KMS-11 (cell line): Measurements from ENCODE around the gene STK32C.

ENCODE experiments used
- H2AFZ ChIP-seq: fragments of 200-600 bp; sonication (generic); 2 replicates; pipeline ENCODE4 v1.6.1; 2016; ENCODE audit warnings: antibody characterized with exemption, mixed run types, low read depth
- H3K27ac ChIP-seq: fragments of 200-600 bp; sonication (generic); 2 replicates; pipeline ENCODE4 v1.6.1; 2016; ENCODE audit warnings: mild to moderate bottlenecking, mixed run types
- H3K27me3 ChIP-seq: fragments of 200-600 bp; sonication (generic); 2 replicates; pipeline ENCODE4 v1.6.1; 2017; ENCODE audit warnings: mild to moderate bottlenecking, low read depth, mixed run types, moderate library complexity; ENCODE audit not compliant: insufficient read depth
- H3K36me3 ChIP-seq: fragments of 200-600 bp; sonication (generic); 2 replicates; pipeline ENCODE4 v1.6.1; 2017; ENCODE audit warnings: mild to moderate bottlenecking, mixed run types; ENCODE audit not compliant: insufficient read depth
- H3K4me1 ChIP-seq: fragments of 200-600 bp; sonication (generic); 2 replicates; pipeline ENCODE4 v1.6.1; 2016; ENCODE audit warnings: mild to moderate bottlenecking, low read depth, mixed run types; ENCODE audit not compliant: poor library complexity, severe bottlenecking
- H3K4me2 ChIP-seq: fragments of 200-600 bp; sonication (generic); 2 replicates; pipeline ENCODE4 v1.7.0; 2016; ENCODE audit warnings: mild to moderate bottlenecking, mixed run types
- H3K4me3 ChIP-seq: fragments of 200-600 bp; sonication (generic); IDR thresholded peaks from 2 replicates; pipeline ENCODE4 v1.6.1; 2017; ENCODE audit warnings: low read depth, low read length, mixed read lengths; ENCODE audit not compliant: insufficient read depth
- H3K79me2 ChIP-seq: fragments of 200-600 bp; sonication (generic); 2 replicates; pipeline ENCODE4 v1.6.1; 2016; ENCODE audit warnings: low read depth, mixed run types; ENCODE audit not compliant: insufficient read depth
- H3K9ac ChIP-seq: fragments of 200-600 bp; sonication (generic); 2 replicates; pipeline ENCODE4 v1.6.1; 2016; ENCODE audit warnings: mild to moderate bottlenecking, mixed run types
- H4K20me1 ChIP-seq: fragments of 200-600 bp; sonication (generic); 2 replicates; pipeline ENCODE4 v1.6.1; 2016; ENCODE audit warnings: mild to moderate bottlenecking, mixed run types; ENCODE audit not compliant: insufficient read depth
- CTCF ChIP-seq: fragments of 200-600 bp; sonication (generic); conservative IDR thresholded peaks from 2 replicates; pipeline ENCODE4 v1.6.1; 2017; ENCODE audit warnings: low read depth, mild to moderate bottlenecking, antibody characterized with exemption, low read length, moderate library complexity, mixed read lengths

The STK32C gene

GRCh38 chr10:132294561-132295318 lies 13.0 kb downstream of the STK32C start:
- Histone ChIP-seq H3K27ac (no peak overlapping the region), H3K4me2 (no peak overlapping the region), H3K27me3 (peaks cover 48% of the 10 kb centered on the region; the same call in 1 of the 2 replicates), H4K20me1 (no peaks in the 10 kb centered on the region), H3K4me3 (no peak overlapping the region), H3K79me2 (no peaks in the 10 kb centered on the region), H2AFZ (no peak overlapping the region), H3K4me1 (no peaks in the 10 kb centered on the region), H3K9ac (no peak overlapping the region), H3K36me3 (no peaks in the 10 kb centered on the region)
- no peak for TF ChIP-seq CTCF

- Histone ChIP-seq H3K27me3 (peaks cover 46% of the 10 kb centered on the region; the same call in 1 of the 2 replicates), H4K20me1 (no peaks in the 10 kb centered on the region), H3K79me2 (no peaks in the 10 kb centered on the region), H3K36me3 (no peaks in the 10 kb centered on the region), H3K9ac (no peak overlapping the region), H3K4me1 (no peaks in the 10 kb centered on the region), H3K4me3 (no peak overlapping the region), H3K4me2 (no peak overlapping the region), H2AFZ (no peak overlapping the region), H3K27ac (no peak overlapping the region)
- no peak for TF ChIP-seq CTCF
These were observed 13.8 kb downstream of the STK32C start for GRCh38 chr10:132293813-132294520.

GRCh38 chr10:132293201-132293812 lies 14.4 kb downstream of the STK32C start:
- H3K4me3 ChIP-seq: no peak overlapping the region
- H4K20me1 ChIP-seq: no peaks in the 10 kb centered on the region
- TF ChIP-seq CTCF: no peak
- no peak overlapping the region for H3K27ac ChIP-seq
- no peaks in the 10 kb centered on the region for H3K4me1 ChIP-seq
- H2AFZ ChIP-seq: no peak overlapping the region
- no peaks in the 10 kb centered on the region for H3K79me2 ChIP-seq
- no peak overlapping the region for H3K9ac ChIP-seq
- no peak overlapping the region for H3K4me2 ChIP-seq
- peaks cover 48% of the 10 kb centered on the region; the same call in 1 of the 2 replicates for H3K27me3 ChIP-seq
- H3K36me3 ChIP-seq: no peaks in the 10 kb centered on the region

GRCh38 chr10:132292287-132293200 lies 15.2 kb downstream of the STK32C start:
- no peaks in the 10 kb centered on the region for H3K4me1 ChIP-seq
- no peaks in the 10 kb centered on the region for H3K36me3 ChIP-seq
- no peaks in the 10 kb centered on the region for H4K20me1 ChIP-seq
- no peak overlapping the region for H3K27ac ChIP-seq
- no peak overlapping the region for H3K4me2 ChIP-seq
- no peak overlapping the region for H3K4me3 ChIP-seq
- H3K27me3 ChIP-seq: peaks cover 48% of the 10 kb centered on the region; the same call in 1 of the 2 replicates
- no peak overlapping the region for H2AFZ ChIP-seq
- H3K79me2 ChIP-seq: no peaks in the 10 kb centered on the region
- no peak overlapping the region for H3K9ac ChIP-seq
- TF ChIP-seq CTCF: no peak
